SK-N-SH treated with all-trans-retinoic acid at 6 μM for 48 hours (cell line): ENCODE data around the gene URGCP.
"Not testable (repeated sequence)": the region's sequence is repeated elsewhere in the genome, so short reads cannot be mapped to it uniquely, and the experiment has no call there.

ENCODE experiments used
- ATAC-seq: fragments of 200-7000 bp; cut with Tn5 transposase; 3 replicates; pipeline ENCODE4 v1.9.1; 2020; ENCODE audit warnings: mild to moderate bottlenecking, moderate library complexity
- ARNTL ChIP-seq: fragments of 450-650 bp; formaldehyde crosslinking; IDR thresholded peaks from 2 replicates; pipeline ENCODE4 v1.5.0; 2020; ENCODE audit warnings: low read depth, mild to moderate bottlenecking, moderate library complexity, borderline replicate concordance
- BACH2 ChIP-seq: fragments of 250-450 bp; sonication (Bioruptor Pico); IDR thresholded peaks from 2 replicates; pipeline ENCODE4 v1.9.0; 2021; ENCODE audit warnings: mild to moderate bottlenecking, borderline replicate concordance
- CREB5 ChIP-seq: fragments of 250-450 bp; sonication (Bioruptor Pico); IDR thresholded peaks from 2 replicates; pipeline ENCODE4 v1.5.1; 2020; ENCODE audit warnings: low read depth, mild to moderate bottlenecking, moderate library complexity
- CSDC2 ChIP-seq: fragments of 250-450 bp; sonication (Bioruptor Pico); IDR thresholded peaks from 2 replicates; pipeline ENCODE4 v1.5.0; 2020; ENCODE audit warnings: mild to moderate bottlenecking, moderate library complexity
- ESRRG ChIP-seq: fragments of 250-450 bp; sonication (Bioruptor Pico); IDR thresholded peaks from 2 replicates; pipeline ENCODE4 v1.6.1; 2021; ENCODE audit warnings: mild to moderate bottlenecking
- OSR1 ChIP-seq: fragments of 250-450 bp; sonication (Bioruptor Pico); IDR thresholded peaks from 2 replicates; pipeline ENCODE4 v1.8.0; 2022; ENCODE audit warnings: moderate library complexity, mild to moderate bottlenecking, inconsistent platforms
- POU6F1 ChIP-seq: fragments of 250-450 bp; sonication (Bioruptor Pico); IDR thresholded peaks from 2 replicates; pipeline ENCODE4 v1.8.0; 2021; ENCODE audit warnings: low read depth, mild to moderate bottlenecking, moderate library complexity, borderline replicate concordance
- PPARA ChIP-seq: fragments of 250-450 bp; sonication (Bioruptor Pico); IDR thresholded peaks from 2 replicates; pipeline ENCODE4 v1.5.0; 2020; ENCODE audit warnings: mild to moderate bottlenecking, borderline replicate concordance
- RARB ChIP-seq: fragments of 250-450 bp; sonication (Bioruptor Pico); IDR thresholded peaks from 2 replicates; pipeline ENCODE4 v1.8.0; 2021; ENCODE audit warnings: mild to moderate bottlenecking, moderate library complexity
- TOX ChIP-seq: fragments of 250-450 bp; sonication (Bioruptor Pico); IDR thresholded peaks from 2 replicates; pipeline ENCODE4 v1.8.0; 2021; ENCODE audit warnings: mild to moderate bottlenecking, moderate library complexity, borderline replicate concordance
- TSHZ2 ChIP-seq: fragments of 250-450 bp; sonication (Bioruptor Pico); IDR thresholded peaks from 2 replicates; pipeline ENCODE4 v1.5.0; 2020; ENCODE audit warnings: mild to moderate bottlenecking, moderate library complexity
- ZFP3 ChIP-seq: fragments of 250-450 bp; sonication (Bioruptor Pico); IDR thresholded peaks from 2 replicates; pipeline ENCODE4 v1.5.0; 2020; ENCODE audit warnings: mild to moderate bottlenecking, moderate library complexity
- ZFP30 ChIP-seq: fragments of 450-650 bp; formaldehyde crosslinking; IDR thresholded peaks from 2 replicates; pipeline ENCODE4 v1.5.0; 2022; ENCODE audit warnings: mild to moderate bottlenecking, moderate library complexity
- ZNF565 ChIP-seq: fragments of 450-650 bp; formaldehyde crosslinking; conservative IDR thresholded peaks from 2 replicates; pipeline ENCODE4 v1.5.0; 2020; ENCODE audit warnings: low read depth, mild to moderate bottlenecking, moderate library complexity
- ZNF70 ChIP-seq: fragments of 450-650 bp; formaldehyde crosslinking; IDR thresholded peaks from 2 replicates; pipeline ENCODE4 v1.5.0; 2020; ENCODE audit warnings: mild to moderate bottlenecking, moderate library complexity
- ZNF8 ChIP-seq: fragments of 450-650 bp; formaldehyde crosslinking; IDR thresholded peaks from 2 replicates; pipeline ENCODE4 v1.5.0; 2020; ENCODE audit warnings: mild to moderate bottlenecking, moderate library complexity
- TF ChIP-seq, protein P1 (sequence below): fragments of 250-450 bp; sonication (Bioruptor Pico); IDR thresholded peaks from 2 replicates; pipeline ENCODE4 v1.8.0; 2020; ENCODE audit warnings: mild to moderate bottlenecking, moderate library complexity, borderline replicate concordance
- TF ChIP-seq, protein P2 (sequence below): fragments of 250-450 bp; sonication (Bioruptor Pico); IDR thresholded peaks from 2 replicates; pipeline ENCODE4 v1.5.1; 2021; ENCODE audit warnings: mild to moderate bottlenecking, moderate library complexity

The URGCP gene

GRCh38 chr7:43904533-43905208 lies 1.7 kb downstream of the URGCP start (continued):
- TF ChIP-seq, protein P1, sequence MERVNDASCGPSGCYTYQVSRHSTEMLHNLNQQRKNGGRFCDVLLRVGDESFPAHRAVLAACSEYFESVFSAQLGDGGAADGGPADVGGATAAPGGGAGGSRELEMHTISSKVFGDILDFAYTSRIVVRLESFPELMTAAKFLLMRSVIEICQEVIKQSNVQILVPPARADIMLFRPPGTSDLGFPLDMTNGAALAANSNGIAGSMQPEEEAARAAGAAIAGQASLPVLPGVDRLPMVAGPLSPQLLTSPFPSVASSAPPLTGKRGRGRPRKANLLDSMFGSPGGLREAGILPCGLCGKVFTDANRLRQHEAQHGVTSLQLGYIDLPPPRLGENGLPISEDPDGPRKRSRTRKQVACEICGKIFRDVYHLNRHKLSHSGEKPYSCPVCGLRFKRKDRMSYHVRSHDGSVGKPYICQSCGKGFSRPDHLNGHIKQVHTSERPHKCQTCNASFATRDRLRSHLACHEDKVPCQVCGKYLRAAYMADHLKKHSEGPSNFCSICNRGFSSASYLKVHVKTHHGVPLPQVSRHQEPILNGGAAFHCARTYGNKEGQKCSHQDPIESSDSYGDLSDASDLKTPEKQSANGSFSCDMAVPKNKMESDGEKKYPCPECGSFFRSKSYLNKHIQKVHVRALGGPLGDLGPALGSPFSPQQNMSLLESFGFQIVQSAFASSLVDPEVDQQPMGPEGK: no peak
- TF ChIP-seq BACH2 (CRISPR knock-in tag) (no peak), CSDC2 (CRISPR knock-in tag) (no peak), PPARA (CRISPR knock-in tag) (no peak)

DNA sequence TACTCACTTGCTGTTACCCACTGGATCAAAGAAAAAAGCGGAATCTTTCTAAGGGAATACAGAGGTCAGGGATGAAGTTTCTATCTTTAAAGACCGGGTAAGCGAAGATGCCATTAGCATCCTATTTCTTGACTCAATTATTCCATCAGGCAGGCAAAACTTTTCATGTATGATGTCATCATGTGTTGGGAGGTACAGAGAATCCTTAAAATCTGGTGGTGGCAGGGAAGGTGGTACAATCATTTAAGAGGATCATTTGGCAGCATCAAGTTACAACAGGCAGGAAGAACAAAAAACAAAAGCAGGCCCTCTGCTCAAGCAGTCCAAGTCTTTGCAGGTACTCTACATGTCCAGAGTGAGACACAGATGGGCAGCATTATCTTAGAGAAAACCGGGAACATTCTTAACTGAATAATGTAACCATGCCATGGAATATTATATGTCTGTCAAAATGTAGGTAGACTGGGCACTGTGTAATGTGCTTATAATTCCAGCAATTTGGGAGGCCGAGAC lies 3.8 kb downstream of the URGCP start:
- no peak for TF ChIP-seq RARB (CRISPR knock-in tag)
- no peak for ATAC-seq

GRCh38 chr7:43898571-43898970 lies 7.8 kb downstream of the URGCP start:
- ATAC-seq: not testable (repeated sequence)

- TF ChIP-seq POU6F1 (CRISPR knock-in tag) (no peak), ZFP3 (no peak), ESRRG (no peak), CREB5 (CRISPR knock-in tag) (no peak), ZNF70 (no peak), ZNF8 (CRISPR knock-in tag) (no peak), TOX (CRISPR knock-in tag) (no peak), BACH2 (CRISPR knock-in tag) (no peak), ZFP30 (CRISPR knock-in tag) (no peak), ZNF565 (CRISPR knock-in tag) (no peak), TSHZ2 (CRISPR knock-in tag) (no peak), OSR1 (no peak), ARNTL (CRISPR knock-in tag) (no peak), PPARA (CRISPR knock-in tag) (no peak)
- TF ChIP-seq, protein P2, sequence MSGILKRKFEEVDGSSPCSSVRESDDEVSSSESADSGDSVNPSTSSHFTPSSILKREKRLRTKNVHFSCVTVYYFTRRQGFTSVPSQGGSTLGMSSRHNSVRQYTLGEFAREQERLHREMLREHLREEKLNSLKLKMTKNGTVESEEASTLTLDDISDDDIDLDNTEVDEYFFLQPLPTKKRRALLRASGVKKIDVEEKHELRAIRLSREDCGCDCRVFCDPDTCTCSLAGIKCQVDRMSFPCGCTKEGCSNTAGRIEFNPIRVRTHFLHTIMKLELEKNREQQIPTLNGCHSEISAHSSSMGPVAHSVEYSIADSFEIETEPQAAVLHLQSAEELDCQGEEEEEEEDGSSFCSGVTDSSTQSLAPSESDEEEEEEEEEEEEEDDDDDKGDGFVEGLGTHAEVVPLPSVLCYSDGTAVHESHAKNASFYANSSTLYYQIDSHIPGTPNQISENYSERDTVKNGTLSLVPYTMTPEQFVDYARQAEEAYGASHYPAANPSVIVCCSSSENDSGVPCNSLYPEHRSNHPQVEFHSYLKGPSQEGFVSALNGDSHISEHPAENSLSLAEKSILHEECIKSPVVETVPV (CRISPR knock-in tag): no peak
- ATAC-seq: no peak
Observed at GRCh38 chr7:43895847-43896415, 10.5 kb downstream of the URGCP start.
